GM18499 (cell line): ENCODE results near the gene MEP1A.
"Not testable (repeated sequence)": the region's sequence is repeated elsewhere in the genome, so short reads cannot be mapped to it uniquely, and the experiment has no call there.

Source experiments
- ATAC-seq: cut with Tn5 transposase; IDR thresholded peaks from one replicate; pipeline ENCODE4 v1.9.1; 2021; ENCODE audit warnings: moderate number of reproducible peaks; ENCODE audit not compliant: insufficient read depth, unreplicated experiment

Gene MEP1A

DNA sequence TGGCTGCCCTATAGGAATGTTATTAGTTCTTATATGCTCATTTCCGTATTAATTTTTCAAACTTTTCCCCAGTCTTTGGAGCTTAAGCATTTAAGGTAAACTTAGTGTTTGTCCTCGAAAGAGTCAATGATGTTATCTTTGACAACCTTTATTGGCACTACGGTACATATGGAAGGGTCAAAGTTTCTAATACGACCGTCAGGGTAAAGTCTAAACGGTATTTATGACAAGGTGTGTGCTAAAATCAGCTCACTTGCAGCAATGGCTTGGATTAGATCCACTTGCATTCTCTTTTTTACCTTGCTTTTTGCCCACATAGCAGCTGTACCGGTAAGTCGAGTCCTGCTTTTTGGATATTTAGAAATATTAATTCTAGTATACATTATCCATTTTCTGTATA, at the start of gene MEP1A:
Gene MEP1A (plus strand): TSS at position 252 of the 400 bp plus-strand sequence. CDS start 10 bp downstream, at position 262.
- no peak for ATAC-seq

GRCh38 chr6:46743425-46744158, 49.6 kb upstream of the MEP1A start:
- ATAC-seq = no peak

DNA sequence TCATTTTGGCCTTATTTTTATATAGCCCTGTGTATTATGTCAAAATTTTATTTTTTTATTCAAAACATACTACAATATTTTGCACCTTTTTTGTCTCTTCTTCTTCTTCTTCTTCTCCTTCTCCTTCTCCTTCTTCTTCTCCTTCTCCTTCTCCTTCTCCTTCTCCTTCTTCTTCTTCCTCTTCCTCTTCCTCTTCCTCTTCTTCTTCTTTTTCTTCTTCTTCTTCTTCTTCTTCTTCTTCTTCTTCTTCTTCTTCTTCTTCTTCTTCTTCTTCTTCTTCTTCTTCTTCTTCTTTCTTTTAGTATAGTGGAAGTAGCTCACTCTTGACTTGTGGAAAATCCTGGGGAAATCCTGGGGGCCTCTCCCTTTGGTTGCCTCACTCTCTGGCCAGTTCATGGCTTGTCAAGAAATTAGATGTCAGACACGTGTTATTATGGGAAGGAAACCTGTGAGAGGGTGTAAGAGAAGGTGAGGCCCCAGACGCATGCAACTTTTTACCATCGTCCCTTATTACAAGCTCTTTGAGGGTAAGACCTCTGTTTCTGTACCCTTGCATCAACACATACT, 48.9 kb upstream of the MEP1A start:
- not testable (repeated sequence) for ATAC-seq

DNA sequence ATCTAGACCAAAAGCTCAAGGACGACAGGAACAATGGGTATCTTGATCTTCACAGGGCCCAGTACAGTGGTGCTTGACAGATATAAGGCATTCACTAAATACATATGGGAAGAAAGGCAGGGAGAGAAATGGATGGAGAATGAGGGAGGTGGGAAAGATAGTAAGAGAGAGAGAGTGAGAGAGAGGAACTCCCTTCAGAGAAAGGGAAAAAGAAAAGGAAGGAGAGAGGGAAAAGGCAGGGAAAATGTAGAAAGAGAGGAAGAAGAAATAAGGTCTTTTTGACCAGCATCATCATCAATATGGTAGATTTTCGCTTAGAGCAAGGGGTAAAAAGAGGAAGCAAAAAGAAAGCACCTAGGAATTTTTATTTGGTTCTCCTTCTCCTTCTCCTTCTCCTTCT, 47.2 kb upstream of the MEP1A start:
- ATAC-seq = no peak

GRCh38 chr6:46746696-46747095, 46.5 kb upstream of the MEP1A start, which contains the start of gene ANKRD66:
ANKRD66 (plus strand) TSS chr6:46746933; CDS start chr6:46751949, 5,016 bp downstream.
- ATAC-seq = no peak

DNA sequence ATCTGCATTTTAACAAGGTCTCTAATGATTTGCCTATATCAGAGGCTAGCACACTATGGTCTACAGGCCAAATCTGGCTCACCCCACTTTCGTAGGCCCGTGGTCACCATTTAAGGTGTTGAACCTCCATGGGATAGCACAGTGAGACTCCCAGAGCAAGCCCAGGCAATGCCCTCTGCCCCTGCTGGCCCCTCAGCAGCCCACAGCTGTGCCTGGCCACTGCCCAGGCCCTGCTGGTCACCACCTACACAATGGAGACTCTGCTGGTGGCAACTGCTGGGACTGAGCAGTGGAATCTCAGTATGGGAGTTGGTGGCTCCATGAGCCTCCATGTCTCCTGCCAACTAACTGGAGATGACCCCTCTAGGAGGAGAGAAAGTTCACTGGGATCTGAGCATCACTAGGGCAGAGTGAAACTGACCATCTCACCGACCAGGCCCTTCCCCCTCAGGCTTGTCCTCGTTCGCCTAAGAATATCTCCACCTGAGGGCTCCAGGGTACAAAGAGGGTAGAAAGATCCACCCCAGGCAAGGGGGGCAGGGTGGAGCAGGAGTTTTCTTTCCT, 44.2 kb upstream of the MEP1A start:
- ATAC-seq = no peak

DNA sequence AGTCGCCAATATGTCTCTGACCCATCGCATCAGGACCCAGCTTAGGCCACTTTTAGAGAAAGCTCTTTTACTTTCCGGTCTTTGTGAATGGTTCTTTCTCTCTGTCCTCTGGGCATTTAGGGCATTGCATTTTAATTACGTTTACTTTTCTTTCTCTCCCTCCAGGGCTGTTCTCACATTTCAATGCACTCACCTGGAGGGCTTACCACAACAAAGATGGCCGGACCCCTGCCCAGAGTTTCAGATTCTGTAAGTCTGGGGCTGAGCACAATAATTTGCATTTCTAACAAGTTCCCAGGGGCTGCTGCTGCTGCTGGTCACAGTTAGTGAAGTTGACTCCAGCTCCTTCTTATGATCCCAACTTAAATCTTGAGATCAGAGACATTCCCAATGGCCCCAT, 43.5 kb upstream of the MEP1A start:
- ATAC-seq = no peak

- ATAC-seq = no peak
Measured at GRCh38 chr6:46751658-46752057, 41.5 kb upstream of the MEP1A start.

- ATAC-seq = no peak
Measured at GRCh38 chr6:46755865-46756264, 37.3 kb upstream of the MEP1A start.

DNA sequence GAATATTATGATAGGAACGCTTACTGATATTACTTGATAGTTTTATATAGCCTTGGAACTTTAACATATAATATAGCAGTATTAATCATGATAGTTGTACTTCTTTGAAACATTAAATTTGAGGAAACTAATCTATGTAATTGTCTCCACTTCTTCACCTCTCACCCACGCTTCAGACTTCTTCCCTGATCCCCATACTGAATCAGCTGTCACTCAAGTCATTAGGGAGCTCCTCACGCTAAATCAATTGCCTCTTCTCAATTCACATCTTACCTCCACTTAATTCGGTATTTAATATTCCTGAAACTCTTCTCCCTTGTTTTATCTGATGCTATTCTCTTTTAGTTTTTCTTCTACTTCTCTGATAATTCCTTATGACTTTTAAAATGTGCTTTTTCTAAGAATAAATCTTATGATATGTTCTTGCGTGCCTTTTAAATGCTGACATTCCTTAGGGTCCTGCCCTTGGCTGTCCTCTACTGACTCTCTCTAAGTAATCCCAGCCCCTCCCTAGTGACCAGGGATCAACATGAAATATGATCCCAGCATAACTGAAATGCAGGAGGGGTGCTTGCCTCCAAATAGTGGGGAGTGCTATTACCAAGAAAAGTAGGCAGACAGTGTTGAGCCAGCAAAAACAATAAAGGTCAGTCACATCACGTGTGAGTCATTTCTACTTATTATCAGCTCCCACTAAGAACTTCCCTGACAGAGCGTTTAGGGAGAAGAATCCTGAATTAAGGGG, 36.5 kb upstream of the MEP1A start:
- no peak for ATAC-seq

DNA sequence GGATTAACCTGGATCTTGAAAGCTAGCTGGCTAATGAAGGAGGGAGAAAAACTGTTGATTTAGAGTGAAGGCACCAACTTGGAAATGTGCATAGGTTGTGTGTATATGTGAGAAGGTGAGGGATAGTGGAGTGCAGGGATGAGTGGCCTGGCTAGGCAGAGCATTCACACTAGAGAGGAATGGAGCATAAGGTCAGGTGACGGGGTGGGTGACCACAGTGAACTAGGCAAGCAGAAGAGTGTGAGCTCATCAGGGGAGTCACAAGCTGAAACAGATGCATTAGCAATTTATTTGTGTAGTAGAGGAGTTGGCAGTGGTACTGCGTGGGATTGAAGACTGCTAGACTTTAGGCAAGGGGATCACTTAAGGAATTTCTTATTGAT, 36.0 kb upstream of the MEP1A start:
- ATAC-seq = no peak

GRCh38 chr6:46758960-46759753, 34.0 kb upstream of the MEP1A start:
- no peak for ATAC-seq

DNA sequence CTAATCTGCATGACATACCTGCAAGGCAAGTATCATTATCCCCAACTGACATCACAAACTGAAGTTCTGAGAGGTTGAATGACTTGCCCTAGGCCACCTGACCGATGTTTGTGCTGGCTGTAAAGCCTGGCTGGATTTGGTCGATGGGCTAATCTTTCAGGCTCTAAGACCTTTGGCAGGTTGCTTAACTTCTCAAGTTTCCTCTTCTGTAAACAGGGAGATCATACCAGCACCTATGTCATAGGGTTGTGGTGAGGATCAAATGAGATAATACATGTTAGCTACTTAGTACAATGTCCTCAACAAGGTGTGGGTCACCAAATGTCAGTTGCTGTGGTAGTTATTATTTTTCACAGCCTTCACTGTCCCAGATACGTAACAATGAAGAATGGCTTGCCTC, 32.3 kb upstream of the MEP1A start:
- no peak for ATAC-seq

GRCh38 chr6:46763466-46763865, 29.7 kb upstream of the MEP1A start:
- ATAC-seq = no peak

GRCh38 chr6:46764280-46764679, 28.9 kb upstream of the MEP1A start:
- not testable (repeated sequence) for ATAC-seq

DNA sequence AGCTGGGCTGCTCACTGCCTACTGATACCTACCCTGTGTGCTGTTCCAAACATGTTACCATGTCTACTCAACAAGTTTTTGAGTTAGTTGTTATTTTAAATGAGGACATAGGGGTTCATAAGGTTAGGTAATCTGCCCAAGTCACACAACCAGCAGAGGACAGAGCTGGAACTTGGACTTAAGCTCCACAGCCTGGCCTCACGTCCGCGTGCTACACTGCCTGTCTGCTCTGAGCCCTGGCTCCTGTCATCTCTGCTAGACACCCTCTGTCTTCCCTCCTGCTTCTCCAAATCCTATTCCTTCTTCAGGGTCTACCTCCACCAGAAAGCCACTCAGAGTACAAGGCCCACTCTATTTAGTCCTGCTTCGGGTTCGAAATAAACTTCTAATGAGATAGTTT, 28.2 kb upstream of the MEP1A start:
- no peak for ATAC-seq

DNA sequence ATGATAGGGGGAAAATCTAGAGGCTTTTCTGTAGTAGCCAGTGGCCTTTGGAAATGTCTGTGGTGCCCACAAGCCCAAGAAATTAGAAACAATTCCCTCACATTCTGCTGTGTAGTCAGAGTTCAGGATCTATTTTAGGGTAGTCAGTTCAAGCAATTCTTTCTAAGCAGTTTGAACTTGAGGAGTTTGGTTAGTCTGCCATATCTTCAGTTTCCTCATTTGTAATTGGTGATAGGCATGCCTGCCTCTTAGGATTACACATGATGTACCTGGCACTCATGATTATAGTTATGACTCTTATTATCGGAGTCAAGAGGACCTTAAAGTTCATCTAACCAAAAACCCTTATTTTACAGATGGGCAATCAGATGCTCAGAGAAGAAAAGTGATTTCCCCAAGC, 21.2 kb upstream of the MEP1A start:
- no peak for ATAC-seq

DNA sequence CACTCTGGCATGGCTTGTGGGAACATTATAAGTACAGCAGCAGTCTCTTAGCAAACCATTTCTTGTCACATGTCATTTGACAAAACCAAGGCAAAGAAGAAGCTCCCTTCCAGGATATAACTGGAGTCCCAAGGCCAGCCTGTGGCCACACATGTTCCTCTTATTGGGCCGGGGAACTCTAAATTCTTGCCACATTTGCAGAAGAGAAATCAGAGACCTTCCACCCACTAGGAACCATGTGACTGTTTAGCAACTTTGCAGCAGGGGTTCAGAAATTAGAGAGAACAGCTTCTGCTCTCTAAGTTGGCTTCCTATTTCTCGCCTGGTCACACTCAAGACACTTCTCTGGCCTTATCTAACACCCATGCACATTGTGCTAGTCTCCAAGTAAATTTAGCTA, 20.4 kb upstream of the MEP1A start:
- ATAC-seq = no peak

GRCh38 chr6:46773201-46773855, 19.9 kb upstream of the MEP1A start:
- no peak for ATAC-seq

GRCh38 chr6:46774736-46775135, 18.5 kb upstream of the MEP1A start:
- not testable (repeated sequence) for ATAC-seq
